Peyer's patch (tissue), 4 donors: ENCODE data around the gene IGDCC3.

Experiments
- POLR2A ChIP-seq, 2 donors: fragments of 450-650 bp; IDR thresholded peaks; one replicate each; pipeline ENCODE4 v1.5.1; 2017; ENCODE audit warnings: antibody characterized with exemption in 2 of 2, mild to moderate bottlenecking in 2 of 2, moderate library complexity in 2 of 2
- TF ChIP-seq, protein P1 (sequence below), 6 experiments: fragments of 450-650 bp in 4 of 6; fragments of 200-600 bp in 2 of 6; sonication (generic) in 1 of 6; IDR thresholded peaks; one replicate each; pipeline ENCODE4 v1.5.1; 2017 to 2019; ENCODE audit warnings: antibody characterized with exemption in 6 of 6, mild to moderate bottlenecking in 3 of 6, moderate library complexity in 1 of 6

DNA sequence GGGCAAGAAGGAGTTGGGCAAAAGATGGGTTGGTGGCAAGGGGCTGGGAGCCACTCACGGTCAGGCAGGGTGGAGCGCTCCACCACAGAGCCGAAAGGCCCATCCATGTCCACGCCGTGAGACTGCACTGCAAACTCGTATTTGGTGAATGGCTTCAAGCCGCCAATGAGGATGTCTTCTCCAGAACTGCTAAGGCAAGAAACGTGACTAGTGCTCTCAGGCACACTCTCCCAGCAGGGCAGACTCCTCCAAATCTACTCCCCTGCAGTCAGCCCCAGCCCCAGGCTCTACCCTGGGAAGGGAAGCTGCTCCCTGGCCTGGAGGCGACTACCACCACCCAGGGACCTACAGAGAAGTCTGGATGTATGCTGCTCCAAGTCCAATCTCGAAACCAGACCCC is 11.4 kb upstream of the IGDCC3 start:
- TF ChIP-seq, protein P1, sequence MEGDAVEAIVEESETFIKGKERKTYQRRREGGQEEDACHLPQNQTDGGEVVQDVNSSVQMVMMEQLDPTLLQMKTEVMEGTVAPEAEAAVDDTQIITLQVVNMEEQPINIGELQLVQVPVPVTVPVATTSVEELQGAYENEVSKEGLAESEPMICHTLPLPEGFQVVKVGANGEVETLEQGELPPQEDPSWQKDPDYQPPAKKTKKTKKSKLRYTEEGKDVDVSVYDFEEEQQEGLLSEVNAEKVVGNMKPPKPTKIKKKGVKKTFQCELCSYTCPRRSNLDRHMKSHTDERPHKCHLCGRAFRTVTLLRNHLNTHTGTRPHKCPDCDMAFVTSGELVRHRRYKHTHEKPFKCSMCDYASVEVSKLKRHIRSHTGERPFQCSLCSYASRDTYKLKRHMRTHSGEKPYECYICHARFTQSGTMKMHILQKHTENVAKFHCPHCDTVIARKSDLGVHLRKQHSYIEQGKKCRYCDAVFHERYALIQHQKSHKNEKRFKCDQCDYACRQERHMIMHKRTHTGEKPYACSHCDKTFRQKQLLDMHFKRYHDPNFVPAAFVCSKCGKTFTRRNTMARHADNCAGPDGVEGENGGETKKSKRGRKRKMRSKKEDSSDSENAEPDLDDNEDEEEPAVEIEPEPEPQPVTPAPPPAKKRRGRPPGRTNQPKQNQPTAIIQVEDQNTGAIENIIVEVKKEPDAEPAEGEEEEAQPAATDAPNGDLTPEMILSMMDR (IDR thresholded peaks at IDR 0.05): no peak
- TF ChIP-seq POLR2A (IDR thresholded peaks at IDR 0.05): no peak
